ENCODE data around the gene ANAPC5. TPM values are rescaled to one million over a fixed set of nuclear protein-coding genes. Genes with fewer than 3 reads are reported as not detected.
"Not testable (repeated sequence)": the region's sequence is repeated elsewhere in the genome, so short reads cannot be mapped to it uniquely, and the experiment has no call there.

Gene ANAPC5
- total and polyA plus RNA-seq, 7 experiments from 2014 or later: 88.1 to 172 (median 141) TPM

GRCh38 chr12:121397521-121397920 is 45.3 kb upstream of the ANAPC5 start:
- Histone ChIP-seq H3K4me3 (ENCODE audit: low read length) (no peak overlapping the region), H3K4me1 (ENCODE audit: control insufficient read depth in 2 of 2, insufficient read depth in 2 of 2, low read length in 2 of 2) (peaks cover 17 to 20% of the 10 kb centered on the region in 2 donors), H3K27ac (ENCODE audit: low read depth, low read length) (no peak overlapping the region), H3K27me3 (ENCODE audit: control insufficient read depth in 2 of 2, insufficient read depth in 2 of 2, low read length in 2 of 2) (no peaks in the 10 kb centered on the region), H3K9me3 (ENCODE audit: control insufficient read depth in 2 of 3, low read length in 3 of 3) (no peaks in the 10 kb centered on the region), H3K36me3 (ENCODE audit: control insufficient read depth in 2 of 3, insufficient read depth in 3 of 3, low read length in 3 of 3) (peaks cover 0 to 6% (median 0%) of the 10 kb centered on the region in 3 experiments)
- ChIA-PET CTCF (interaction anchor here (0.6 kb wide), 1 partner anchor 28 kb away, joined by 3 read pairs; no protein-coding TSS in a partner anchor), POLR2A (interaction anchor here (1.1 kb wide), 1 partner anchor 10 kb away, joined by 3 read pairs; no protein-coding TSS in a partner anchor)
- Mint-ChIP-seq H3K27ac (no peak overlapping the region), H3K27me3 (no peaks in the 10 kb centered on the region), H3K36me3 (peaks cover 0 to 9% (median 0%) of the 10 kb centered on the region in 5 donors), H3K4me3 (no peak overlapping the region), H3K9me3 (peaks cover 0 to 1% (median 0%) of the 10 kb centered on the region in 11 donors), H3K4me1 (peaks cover 18 to 35% (median 30%) of the 10 kb centered on the region in 7 donors)
- intact Hi-C loops (cut with micrococcal nuclease): no loop called here
- no peak for DNase-seq
- ATAC-seq: no peak

- ATAC-seq (no peak), DNase-seq (no peak)
- Mint-ChIP-seq H3K4me1 (peaks cover 0 to 17% (median 9%) of the 10 kb centered on the region in 7 donors), H3K4me3 (peak overlapping the region in 1 of 10 donors; percentile 78), H3K36me3 (peaks cover 0 to 7% (median 0%) of the 10 kb centered on the region in 5 donors), H3K9me3 (peaks cover 0 to 5% (median 0%) of the 10 kb centered on the region in 11 donors), H3K27ac (peak overlapping the region in 1 of 9 donors; percentile 30), H3K27me3 (no peaks in the 10 kb centered on the region)
- intact Hi-C loops (cut with micrococcal nuclease): no loop called here
- ChIA-PET CTCF (no interaction called here), POLR2A (interaction anchor here (0.5 to 1.6 kb wide), 4 partner anchors 9 to 1239 kb away, joined by 3 to 8 read pairs (median 3); no protein-coding TSS in a partner anchor)
- H3K27me3 ChIP-seq (ENCODE audit: control insufficient read depth in 2 of 2, insufficient read depth in 2 of 2, low read length in 2 of 2): no peaks in the 10 kb centered on the region
- no peak overlapping the region for H3K27ac ChIP-seq (ENCODE audit: low read depth, low read length)
- peaks cover 0 to 7% of the 10 kb centered on the region in 2 donors for H3K4me1 ChIP-seq (ENCODE audit: control insufficient read depth in 2 of 2, insufficient read depth in 2 of 2, low read length in 2 of 2)
- H3K9me3 ChIP-seq (ENCODE audit: control insufficient read depth in 2 of 3, low read length in 3 of 3): no peaks in the 10 kb centered on the region
- H3K4me3 ChIP-seq (ENCODE audit: low read length): no peak overlapping the region
- H3K36me3 ChIP-seq (ENCODE audit: control insufficient read depth in 2 of 3, insufficient read depth in 3 of 3, low read length in 3 of 3): no peaks in the 10 kb centered on the region
These were observed 40.1 kb upstream of the ANAPC5 start for GRCh38 chr12:121392325-121392716.

- Histone ChIP-seq H3K36me3 (ENCODE audit: control insufficient read depth in 2 of 3, insufficient read depth in 3 of 3, low read length in 3 of 3) (no peaks in the 10 kb centered on the region), H3K4me3 (ENCODE audit: low read length) (no peak overlapping the region), H3K9me3 (ENCODE audit: control insufficient read depth in 2 of 3, low read length in 3 of 3) (no peaks in the 10 kb centered on the region), H3K27ac (ENCODE audit: low read depth, low read length) (peak overlapping the region; percentile 3), H3K4me1 (ENCODE audit: control insufficient read depth in 2 of 2, insufficient read depth in 2 of 2, low read length in 2 of 2) (peaks cover 0 to 7% of the 10 kb centered on the region in 2 donors), H3K27me3 (ENCODE audit: control insufficient read depth in 2 of 2, insufficient read depth in 2 of 2, low read length in 2 of 2) (no peaks in the 10 kb centered on the region)
- ChIA-PET CTCF (no interaction called here), POLR2A (interaction anchor here (0.5 to 1.6 kb wide), 5 partner anchors 8 to 1243 kb away, joined by 3 to 8 read pairs (median 3); no protein-coding TSS in a partner anchor)
- H3K4me1 Mint-ChIP-seq: peaks cover 0 to 17% (median 9%) of the 10 kb centered on the region in 7 donors
- intact Hi-C loops (cut with micrococcal nuclease): loop anchor here in 1 of 2 donors (1.0 kb wide), 1 partner anchor 9 kb away; the partner anchor contains the start of gene RNF34
- H3K9me3 Mint-ChIP-seq: peaks cover 0 to 5% (median 0%) of the 10 kb centered on the region in 11 donors
- peaks cover 0 to 7% (median 0%) of the 10 kb centered on the region in 5 donors for H3K36me3 Mint-ChIP-seq
- no peaks in the 10 kb centered on the region for H3K27me3 Mint-ChIP-seq
- peak overlapping the region in 7 of 9 donors; percentile 30 to 79 (median 60) for H3K27ac Mint-ChIP-seq
- ATAC-seq (peak; percentile 57), DNase-seq (peak in 4 of 9 donors; percentile 12 to 31 (median 16))
- H3K4me3 Mint-ChIP-seq: peak overlapping the region; percentile 8 to 78 (median 64)
These were observed 39.6 kb upstream of the ANAPC5 start for GRCh38 chr12:121391619-121392324.

GRCh38 chr12:121390856-121391255 is 38.6 kb upstream of the ANAPC5 start:
- intact Hi-C loops (cut with micrococcal nuclease): loop anchor here in 1 of 2 donors (1.0 kb wide), 1 partner anchor 9 kb away; the partner anchor contains the start of gene RNF34
- Histone ChIP-seq H3K27me3 (ENCODE audit: control insufficient read depth in 2 of 2, insufficient read depth in 2 of 2, low read length in 2 of 2) (no peaks in the 10 kb centered on the region), H3K9me3 (ENCODE audit: control insufficient read depth in 2 of 3, low read length in 3 of 3) (no peaks in the 10 kb centered on the region), H3K36me3 (ENCODE audit: control insufficient read depth in 2 of 3, insufficient read depth in 3 of 3, low read length in 3 of 3) (no peaks in the 10 kb centered on the region), H3K4me1 (ENCODE audit: control insufficient read depth in 2 of 2, insufficient read depth in 2 of 2, low read length in 2 of 2) (peaks cover 0 to 7% of the 10 kb centered on the region in 2 donors), H3K27ac (ENCODE audit: low read depth, low read length) (no peak overlapping the region), H3K4me3 (ENCODE audit: low read length) (no peak overlapping the region)
- Mint-ChIP-seq H3K4me3 (no peak overlapping the region), H3K27ac (peak overlapping the region in 2 of 9 donors; percentile 36 to 45), H3K9me3 (peaks cover 0 to 5% (median 0%) of the 10 kb centered on the region in 11 donors), H3K36me3 (peaks cover 0 to 7% (median 0%) of the 10 kb centered on the region in 5 donors), H3K4me1 (peaks cover 0 to 17% (median 9%) of the 10 kb centered on the region in 7 donors), H3K27me3 (no peaks in the 10 kb centered on the region)
- CTCF ChIA-PET: no interaction called here
- ATAC-seq (no peak), DNase-seq (no peak)
- POLR2A ChIA-PET: no interaction called here

GRCh38 chr12:121388421-121388981 is 36.3 kb upstream of the ANAPC5 start:
- CTCF ChIA-PET: no interaction called here
- Histone ChIP-seq H3K36me3 (ENCODE audit: control insufficient read depth in 2 of 3, insufficient read depth in 3 of 3, low read length in 3 of 3) (no peaks in the 10 kb centered on the region), H3K4me1 (ENCODE audit: control insufficient read depth in 2 of 2, insufficient read depth in 2 of 2, low read length in 2 of 2) (peaks cover 0 to 7% of the 10 kb centered on the region in 2 donors), H3K9me3 (ENCODE audit: control insufficient read depth in 2 of 3, low read length in 3 of 3) (no peaks in the 10 kb centered on the region), H3K4me3 (ENCODE audit: low read length) (no peak overlapping the region), H3K27ac (ENCODE audit: low read depth, low read length) (no peak overlapping the region), H3K27me3 (ENCODE audit: control insufficient read depth in 2 of 2, insufficient read depth in 2 of 2, low read length in 2 of 2) (no peaks in the 10 kb centered on the region)
- Mint-ChIP-seq H3K36me3 (peaks cover 0 to 7% (median 0%) of the 10 kb centered on the region in 5 donors), H3K27ac (peak overlapping the region in 3 of 9 donors; percentile 7 to 81 (median 25)), H3K27me3 (peaks cover 0 to 5% (median 0%) of the 10 kb centered on the region in 5 donors), H3K9me3 (peaks cover 0 to 5% (median 0%) of the 10 kb centered on the region in 11 donors), H3K4me3 (peak overlapping the region in 1 of 10 donors; percentile 1), H3K4me1 (peaks cover 0 to 17% (median 9%) of the 10 kb centered on the region in 7 donors)
- POLR2A ChIA-PET: interaction anchor here (1.2 kb wide), 1 partner anchor 9 kb away, joined by 3 read pairs; no protein-coding TSS in a partner anchor
- DNase-seq (no peak), ATAC-seq (peak; percentile 60)
- intact Hi-C loops (cut with micrococcal nuclease): no loop called here

- CTCF ChIA-PET; H3K4me1 ChIP-seq (ENCODE audit: control insufficient read depth in 2 of 2, insufficient read depth in 2 of 2, low read length in 2 of 2); H3K4me1 Mint-ChIP-seq; H3K36me3 Mint-ChIP-seq; H3K27ac Mint-ChIP-seq; H3K27me3 ChIP-seq (ENCODE audit: control insufficient read depth in 2 of 2, insufficient read depth in 2 of 2, low read length in 2 of 2); ATAC-seq; POLR2A ChIA-PET; H3K4me3 ChIP-seq (ENCODE audit: low read length); DNase-seq; intact Hi-C loops (cut with micrococcal nuclease); H3K36me3 ChIP-seq (ENCODE audit: control insufficient read depth in 2 of 3, insufficient read depth in 3 of 3, low read length in 3 of 3); H3K27ac ChIP-seq (ENCODE audit: low read depth, low read length); H3K9me3 Mint-ChIP-seq; H3K4me3 Mint-ChIP-seq; H3K9me3 ChIP-seq (ENCODE audit: control insufficient read depth in 2 of 3, low read length in 3 of 3); H3K27me3 Mint-ChIP-seq: not testable (repeated sequence)
These were observed 32.7 kb upstream of the ANAPC5 start for GRCh38 chr12:121384891-121385290.

Measured in naive thymus-derived CD4-positive, alpha-beta T cell (primary cell).